HG03354 (cell line): Measurements from ENCODE around the gene ALDH1L1.

Experiments
- ATAC-seq: cut with Tn5 transposase; IDR thresholded peaks from one replicate; pipeline ENCODE4 v1.9.1; 2021; ENCODE audit warnings: mild to moderate bottlenecking; ENCODE audit not compliant: unreplicated experiment, poor library complexity, severe bottlenecking

The ALDH1L1 gene

DNA sequence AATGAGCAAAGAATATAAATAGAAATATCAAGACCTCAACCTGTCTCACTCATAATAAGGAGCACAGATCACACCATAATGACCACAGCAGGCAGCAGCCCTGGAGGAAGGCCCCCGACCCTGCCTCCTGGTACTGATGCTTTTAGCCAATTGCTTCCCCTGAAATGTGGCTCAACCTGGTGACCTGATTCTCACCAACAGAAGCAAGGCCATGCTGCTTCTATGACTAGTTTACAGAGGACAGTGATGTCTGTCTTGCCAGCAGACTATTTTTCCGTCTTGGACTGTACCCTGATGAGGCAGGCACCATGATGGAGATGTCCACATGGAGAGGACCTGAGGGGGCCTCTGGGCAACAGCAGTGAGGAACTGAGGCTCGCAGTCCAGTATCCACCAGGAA, 114.5 kb downstream of the ALDH1L1 start:
- ATAC-seq = no peak

DNA sequence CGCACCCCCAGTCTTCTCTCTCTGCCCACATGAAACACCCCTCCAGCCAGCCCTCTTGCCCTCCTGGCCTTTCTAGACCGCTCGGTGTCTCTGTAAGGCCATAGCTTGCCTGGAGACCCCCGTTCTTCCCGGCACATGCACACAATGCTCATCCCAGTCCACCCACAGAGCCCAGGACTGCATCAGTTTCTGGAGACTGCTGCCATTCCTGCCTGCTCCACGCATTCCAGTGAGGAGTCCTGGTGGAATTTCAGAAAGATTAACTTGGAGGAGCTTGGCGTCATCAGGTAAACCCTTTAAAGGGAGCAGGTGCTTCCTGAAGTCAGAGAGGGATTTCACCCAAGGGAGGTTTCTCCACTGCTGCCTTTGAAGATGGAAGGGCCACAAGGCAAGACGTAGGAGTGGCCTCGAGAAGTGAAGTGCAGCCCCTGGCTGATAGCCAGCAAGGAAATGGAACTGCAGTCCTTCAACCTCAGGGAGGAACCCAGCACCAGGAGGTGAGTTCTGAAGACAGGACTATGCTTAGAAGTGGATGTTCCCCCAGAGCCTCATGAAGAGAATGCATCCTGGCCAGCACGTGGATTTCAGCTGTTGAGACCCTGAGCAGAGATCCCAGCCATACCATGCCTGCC, 115.6 kb downstream of the ALDH1L1 start:
- no peak for ATAC-seq

DNA sequence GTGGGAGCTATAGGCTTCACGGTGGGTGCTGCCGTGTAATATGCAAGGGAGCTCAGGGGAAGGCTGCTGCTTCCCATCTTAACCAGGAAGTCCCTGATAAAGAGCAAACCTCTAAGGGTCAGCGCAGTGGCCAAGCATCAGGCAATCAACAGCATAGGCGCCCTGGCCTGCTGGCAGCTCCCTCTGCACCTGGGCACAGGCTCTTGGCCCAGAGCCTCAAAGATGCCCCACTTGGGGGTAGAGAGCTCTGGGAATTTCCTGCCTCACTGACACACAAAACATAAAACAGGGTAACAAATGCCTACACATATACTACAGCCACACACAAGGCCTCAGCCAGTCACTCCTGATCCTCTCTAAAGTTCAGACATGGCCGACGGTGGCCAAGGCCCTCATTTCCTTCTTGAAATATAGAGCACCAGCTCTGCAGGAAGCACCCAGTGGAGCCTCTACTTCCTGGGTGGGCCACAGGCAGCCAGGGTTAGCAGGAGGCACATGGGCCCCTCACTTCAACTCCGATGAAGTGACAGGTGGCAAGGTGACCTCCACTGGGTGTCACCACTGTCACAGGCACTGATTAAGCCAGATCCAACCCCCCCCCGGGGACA, 116.9 kb downstream of the ALDH1L1 start:
- no peak for ATAC-seq

DNA sequence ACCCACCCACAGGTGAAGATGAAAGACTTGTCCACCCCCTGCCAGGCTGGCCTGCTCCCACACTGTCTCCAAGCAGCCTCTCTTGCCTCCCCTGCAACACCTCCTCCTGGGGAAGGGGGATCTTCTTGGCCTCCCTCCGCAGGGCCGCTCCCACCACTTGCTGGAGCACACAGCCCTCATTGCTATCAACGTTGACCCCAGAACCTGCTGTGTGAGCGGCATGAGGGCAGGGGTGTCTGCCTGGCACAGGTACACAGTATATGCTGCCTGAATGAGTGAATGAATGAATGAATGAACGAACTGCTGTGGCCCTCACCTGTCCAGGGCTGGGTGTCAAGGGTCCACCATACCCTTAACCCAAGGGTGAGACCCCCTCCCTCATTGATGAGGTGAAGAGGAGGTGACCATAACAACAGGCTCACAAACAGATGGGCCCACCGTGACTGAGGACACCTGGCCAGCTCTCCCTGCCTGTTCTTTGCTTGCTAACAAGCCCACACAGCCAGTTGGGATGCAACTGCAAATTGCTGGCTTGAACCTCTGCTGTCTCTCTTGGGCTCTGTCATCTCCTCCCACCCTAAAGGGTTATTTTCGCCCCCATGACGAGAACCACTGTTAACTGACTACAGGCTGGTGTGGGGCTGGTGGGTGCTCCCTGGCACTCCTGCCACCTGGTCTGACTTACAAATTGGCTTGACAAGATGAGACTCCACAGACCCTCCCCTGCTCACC, 118.9 kb downstream of the ALDH1L1 start:
- ATAC-seq = no peak

DNA sequence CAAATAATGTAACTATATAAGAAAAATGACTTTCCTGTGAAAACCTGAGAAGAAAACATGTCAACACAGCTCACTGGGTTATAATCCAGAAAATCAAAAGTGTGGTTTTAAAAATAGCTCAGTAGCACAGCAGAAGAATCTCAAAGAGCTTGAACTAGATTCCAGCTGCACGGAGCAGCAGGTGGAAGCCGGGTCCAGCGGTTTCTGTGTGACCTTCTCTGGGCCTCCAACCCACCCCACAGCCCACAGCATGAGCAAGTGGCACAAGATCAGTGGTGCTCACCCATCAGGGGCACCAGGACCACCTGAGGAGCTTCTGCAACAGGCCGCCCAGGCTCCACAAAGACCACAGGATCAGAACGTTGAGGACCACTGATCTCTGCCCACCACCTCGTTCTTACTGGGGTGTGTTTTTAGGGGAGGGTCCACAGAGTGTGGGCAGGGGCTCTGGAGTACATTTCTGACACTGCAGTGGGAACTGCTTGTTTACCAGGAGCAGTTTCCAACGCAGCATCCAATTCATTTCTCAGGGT, 119.7 kb downstream of the ALDH1L1 start:
- no peak for ATAC-seq

DNA sequence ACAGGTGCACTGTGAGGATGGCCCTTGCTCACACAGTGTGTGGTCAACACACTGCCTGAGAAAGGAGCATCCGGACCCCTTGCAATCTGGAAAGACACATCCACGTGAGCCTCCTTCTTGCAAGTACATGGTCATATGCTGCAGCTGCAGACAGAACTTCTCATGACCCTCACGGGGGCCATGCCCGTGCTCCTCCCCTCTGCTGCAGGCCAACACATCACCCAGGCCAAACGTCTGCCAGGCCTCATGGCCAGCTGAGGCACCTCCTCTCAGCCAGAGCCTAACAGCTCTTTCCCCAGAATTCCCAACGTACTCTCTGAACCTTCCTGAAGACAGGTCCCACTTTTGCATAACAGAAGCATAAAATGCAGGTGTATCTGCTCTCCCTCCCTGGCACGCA, 121.7 kb downstream of the ALDH1L1 start:
- no peak for ATAC-seq

DNA sequence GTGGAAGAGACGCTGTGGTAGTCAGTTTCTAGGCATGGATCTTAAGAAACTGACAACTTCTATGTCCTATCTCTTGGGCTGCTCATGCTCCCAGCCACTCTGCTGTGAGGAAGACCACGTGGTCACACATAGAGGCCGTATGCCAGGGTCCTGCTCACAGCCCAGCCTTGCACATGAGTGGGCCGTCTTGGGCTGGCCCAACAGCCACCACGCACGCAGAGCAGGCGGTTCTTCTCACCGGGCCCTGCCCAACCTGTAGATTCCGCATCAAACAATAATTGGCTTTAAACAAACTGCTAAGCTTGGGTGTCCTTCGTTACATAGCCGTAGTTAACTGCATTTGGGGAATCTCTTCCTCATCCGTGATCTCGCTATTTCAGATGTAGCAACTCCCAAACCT, 122.5 kb downstream of the ALDH1L1 start:
- no peak for ATAC-seq

- ATAC-seq = no peak
Measured at GRCh38 chr3:126057501-126057819, 122.9 kb downstream of the ALDH1L1 start.

- no peak for ATAC-seq
Measured at GRCh38 chr3:126056681-126057500, 123.5 kb downstream of the ALDH1L1 start.

DNA sequence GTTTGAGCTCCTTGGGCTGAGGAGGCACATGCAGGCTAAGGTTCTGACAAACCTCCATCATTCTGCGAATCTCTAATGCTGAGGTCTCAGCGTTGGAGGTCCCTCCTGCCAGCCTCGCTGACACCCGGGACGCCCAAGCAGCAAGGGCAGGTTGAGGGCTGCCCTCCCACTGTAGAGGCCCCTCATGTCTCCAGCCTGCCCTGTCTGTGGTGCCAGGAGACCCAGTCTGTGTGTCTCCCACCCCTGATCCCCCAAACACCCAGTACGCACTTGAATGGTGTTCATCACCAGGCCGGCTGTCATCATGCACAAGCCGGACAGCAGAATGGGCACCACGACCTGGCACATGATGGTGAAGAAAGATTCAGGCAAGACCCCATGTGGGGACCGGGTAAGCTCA, 124.3 kb downstream of the ALDH1L1 start:
- no peak for ATAC-seq

DNA sequence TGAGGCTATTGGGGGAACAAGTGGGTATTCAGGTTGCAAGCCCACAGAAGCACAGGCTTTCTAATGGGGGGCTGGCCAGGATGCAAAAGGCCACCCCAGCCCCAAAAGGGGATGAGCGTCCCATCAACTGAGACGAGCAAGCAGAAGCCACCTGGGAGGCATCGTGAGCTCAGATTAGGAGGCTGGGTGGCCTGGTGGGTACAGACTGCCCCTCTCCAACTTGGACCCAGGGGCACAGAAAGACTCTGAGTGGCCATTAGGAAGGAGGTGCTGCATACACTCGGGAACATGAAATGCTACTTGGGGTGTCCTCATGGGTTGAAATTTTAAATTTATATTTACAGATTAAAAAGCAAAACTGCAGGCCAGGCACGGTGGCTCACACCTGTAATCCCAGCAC, 125.5 kb downstream of the ALDH1L1 start:
- ATAC-seq = no peak

DNA sequence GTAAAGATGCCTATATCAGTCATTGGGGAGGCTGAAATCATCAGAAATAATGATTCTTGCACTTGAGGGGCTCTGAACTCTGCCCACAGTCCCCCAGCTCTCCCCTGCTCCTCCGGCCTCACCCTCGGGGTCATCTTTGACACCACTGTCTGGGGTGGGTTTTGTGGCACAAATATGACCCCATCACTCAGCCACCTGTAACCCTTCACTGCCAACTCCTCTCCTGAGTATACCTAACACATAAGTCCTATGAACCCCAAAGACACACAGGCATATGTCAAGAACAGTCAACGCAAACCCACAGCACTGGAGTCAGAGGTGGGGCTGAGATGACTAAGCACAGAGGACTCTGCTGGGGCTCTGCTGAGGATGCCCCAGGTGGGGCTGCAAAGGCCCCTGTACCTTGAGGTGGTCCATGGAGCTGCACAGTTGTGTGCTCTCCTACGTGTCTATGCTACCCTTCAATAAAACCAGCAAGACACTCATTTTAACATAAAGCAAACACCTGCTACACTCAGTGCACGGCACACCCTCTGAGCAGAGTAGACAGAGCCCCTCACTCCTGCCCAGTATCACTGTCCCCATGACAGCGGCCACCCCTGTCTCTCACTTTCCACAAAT, 126.3 kb downstream of the ALDH1L1 start:
- ATAC-seq = no peak
